A673 (cell line): Measurements from ENCODE around the gene CDH4.

Source experiments
- CTCF ChIP-seq: fragments of 300-800, 200-600 bp; sonication (generic); conservative IDR thresholded peaks from 2 replicates; pipeline ENCODE4 v1.5.1; 2017; ENCODE audit warnings: low read depth, mild to moderate bottlenecking, antibody characterized with exemption, low read length, moderate library complexity, mixed read lengths
- EZH2 ChIP-seq: fragments of 200-600 bp; sonication (generic); IDR thresholded peaks from 2 replicates; pipeline ENCODE4 v1.6.1; 2017; ENCODE audit warnings: borderline replicate concordance, low read depth, mild to moderate bottlenecking, mixed read lengths, antibody characterized with exemption, low read length; ENCODE audit not compliant: poor library complexity, severe bottlenecking

- TF ChIP-seq CTCF (no peak), EZH2 (no peak)
These were observed 522.0 kb downstream of the CDH4 start for GRCh38 chr20:61773926-61774587.
